IMR-90 (cell line): ENCODE data around the gene ZNF415. TPM values are rescaled to one million over a fixed set of nuclear protein-coding genes. Genes with fewer than 3 reads are reported as not detected.
A peak's percentile ranks its signal among the peaks of the same experiment; 100 is the strongest.

ENCODE experiments used
- ATAC-seq: fragments of 200-7000 bp; cut with Tn5 transposase; 2 replicates; pipeline ENCODE4 v1.9.1; 2020; ENCODE audit warnings: low read depth, mild to moderate bottlenecking, moderate library complexity
- BruUV-seq: library from RNA; stranded (reverse); fragments of 400-500 nt; replicated peaks from 2 replicates; lab custom pipeline; 2021; lab: Mats Ljungman, UMichigan
- CTCF ChIA-PET: fragments of 300-600 bp; formaldehyde crosslinking; extraction: SDS; loops from one replicate; lab custom pipeline; 2021; ENCODE audit warnings: antibody characterized with exemption; lab: Yijun Ruan, JAX
- POLR2A ChIA-PET: fragments of 300-600 bp; sonication (Branson Sonifier 250); formaldehyde crosslinking; loops from one replicate; lab custom pipeline; 2022; ENCODE audit warnings: antibody characterized with exemption; ENCODE audit not compliant: unreplicated experiment; lab: Charles Lee
- DNase-seq: peaks from one replicate; pipeline ENCODE4 v3.0.0; 2013
- H2AFZ ChIP-seq: replicated peaks from 2 replicates; pipeline ENCODE3; 2013; ENCODE audit warnings: low read length, mild to moderate bottlenecking; ENCODE audit not compliant: poor library complexity
- H2AK5ac ChIP-seq: 2 replicates; pipeline ENCODE4 v1.6.1; 2013; ENCODE audit warnings: low read depth, low read length, inconsistent platforms
- H2AK9ac ChIP-seq: replicated peaks from 2 replicates; pipeline ENCODE3; 2013; ENCODE audit warnings: mild to moderate bottlenecking, low read depth, low read length, moderate library complexity; ENCODE audit not compliant: poor library complexity
- H2BK120ac ChIP-seq: 2 replicates; pipeline ENCODE4 v1.6.1; 2013; ENCODE audit warnings: low read depth, low read length, inconsistent platforms
- H2BK15ac ChIP-seq: 3 replicates; pipeline ENCODE4 v1.6.1; 2013; ENCODE audit warnings: low read depth, low read length, inconsistent platforms
- H2BK20ac ChIP-seq: 2 replicates; pipeline ENCODE4 v1.6.1; 2013; ENCODE audit warnings: low read depth, mild to moderate bottlenecking, inconsistent platforms, low read length, moderate library complexity
- H2BK5ac ChIP-seq: 2 replicates; pipeline ENCODE4 v1.6.1; 2013; ENCODE audit warnings: mild to moderate bottlenecking, low read depth, low read length, inconsistent platforms; ENCODE audit not compliant: poor library complexity, severe bottlenecking
- H3K14ac ChIP-seq: replicated peaks from 2 replicates; pipeline ENCODE4 v1.6.1; 2013; ENCODE audit warnings: low read depth, low read length, inconsistent platforms
- H3K18ac ChIP-seq: 2 replicates; pipeline ENCODE4 v1.6.1; 2013; ENCODE audit warnings: low read depth, low read length, control low read depth
- H3K23ac ChIP-seq: 2 replicates; pipeline ENCODE4 v1.6.1; 2013; ENCODE audit warnings: low read depth, low read length, inconsistent platforms
- H3K27ac ChIP-seq: 2 replicates; pipeline ENCODE4 v1.5.1; 2013; ENCODE audit warnings: mild to moderate bottlenecking, control low read depth, low read length; ENCODE audit not compliant: insufficient read depth
- H3K27me3 ChIP-seq: 2 replicates; pipeline ENCODE4 v1.6.1; 2013; ENCODE audit warnings: low read length; ENCODE audit not compliant: control insufficient read depth, insufficient read depth
- H3K36me3 ChIP-seq: 2 replicates; pipeline ENCODE4 v1.6.1; 2013; ENCODE audit warnings: low read length, mixed read lengths; ENCODE audit not compliant: control insufficient read depth, insufficient read depth
- H3K4ac ChIP-seq: 2 replicates; pipeline ENCODE4 v1.6.1; 2013; ENCODE audit warnings: low read depth, low read length, inconsistent platforms
- H3K4me1 ChIP-seq: 2 replicates; pipeline ENCODE4 v1.6.1; 2013; ENCODE audit warnings: low read length, mixed read lengths; ENCODE audit not compliant: control insufficient read depth, insufficient read depth
- H3K4me2 ChIP-seq: 2 replicates; pipeline ENCODE4 v1.6.1; 2013; ENCODE audit warnings: low read depth, mild to moderate bottlenecking, control low read depth, low read length, moderate library complexity
- H3K4me3 ChIP-seq: 2 replicates; pipeline ENCODE4 v1.5.1; 2013; ENCODE audit warnings: low read depth, mild to moderate bottlenecking, control low read depth, low read length, moderate library complexity; ENCODE audit not compliant: insufficient read depth
- H3K56ac ChIP-seq: 2 replicates; pipeline ENCODE4 v1.6.1; 2013; ENCODE audit warnings: low read length, inconsistent platforms; ENCODE audit not compliant: insufficient read depth; ENCODE audit errors: extremely low read depth
- H3K79me1 ChIP-seq, 2 experiments: 2 replicates each; pipeline ENCODE4 v1.6.1; 2013; ENCODE audit warnings: low read length in 2 of 2, inconsistent platforms in 1 of 2, low read depth in 1 of 2
- H3K9ac ChIP-seq: 2 replicates; pipeline ENCODE4 v1.6.1; 2013; ENCODE audit warnings: low read depth, low read length, control low read depth
- H3K9me1 ChIP-seq: 2 replicates; pipeline ENCODE4 v1.6.1; 2013; ENCODE audit warnings: low read length, inconsistent platforms; ENCODE audit not compliant: insufficient read depth
- H3K9me3 ChIP-seq: 2 replicates; pipeline ENCODE4 v1.6.1; 2013; ENCODE audit warnings: low read length; ENCODE audit not compliant: control insufficient read depth, insufficient read depth
- H4K20me1 ChIP-seq: 2 replicates; pipeline ENCODE4 v1.6.1; 2013; ENCODE audit warnings: low read length, inconsistent platforms; ENCODE audit not compliant: insufficient read depth
- H4K5ac ChIP-seq: 2 replicates; pipeline ENCODE4 v1.6.1; 2013; ENCODE audit warnings: mild to moderate bottlenecking, low read depth, low read length, control low read depth
- H4K8ac ChIP-seq, 2 experiments: 2 replicates each; pipeline ENCODE4 v1.6.1; 2013; ENCODE audit warnings: low read depth in 2 of 2, low read length in 2 of 2, control low read depth in 1 of 2, inconsistent platforms in 1 of 2
- H4K91ac ChIP-seq: 2 replicates; pipeline ENCODE4 v1.6.1; 2013; ENCODE audit warnings: low read depth, low read length, inconsistent platforms; ENCODE audit not compliant: insufficient read depth
- CEBPB ChIP-seq: IDR thresholded peaks from 2 replicates; pipeline ENCODE4 v1.6.1; 2012; ENCODE audit warnings: low read depth, low read length, improper control_type of control experiment
- RCOR1 ChIP-seq: IDR thresholded peaks from 2 replicates; pipeline ENCODE4 v1.6.1; 2012; ENCODE audit warnings: mild to moderate bottlenecking, low read length, improper control_type of control experiment; ENCODE audit not compliant: insufficient replicate concordance
- WGBS, 2 experiments: methylation state at CpG; one replicate each; pipeline versions ENCODE4 v1.1.5 to v1.1.7; 2013; ENCODE audit warnings: missing lambda C conversion rate in 2 of 2; ENCODE audit not compliant: insufficient read length in 1 of 2; ENCODE audit errors: extremely low coverage in 2 of 2; 5-methylcytosine and 5-hydroxymethylcytosine counted together
- dilution Hi-C: fragments of 300-500 bp; cut with HindIII; formaldehyde crosslinking; loops from one replicate; pipeline ENCODE4 v1.14.3; 2018; ENCODE audit warnings: low sequenced_read_pairs; ENCODE audit not compliant: unreplicated experiment
- in situ Hi-C: fragments of 300-500 bp; cut with MboI; formaldehyde crosslinking; loops from 3 replicates; pipeline ENCODE4 v1.14.3; 2019; ENCODE audit warnings: low sequenced_read_pairs, inconsistent platforms, mixed read lengths
- intact Hi-C: fragments of 100-400 bp; cut with micrococcal nuclease; formaldehyde crosslinking; loops from 2 replicates; pipeline ENCODE4 v1.10.0; 2022
- polyA plus RNA-seq, 3 experiments: library from polyadenylated mRNA; depleted of rRNA; stranded (reverse); fragments of >200 nt; gene quantifications; 2 replicates each; pipeline ENCODE4 v1.2.3, GENCODE V29; 2012; ENCODE audit warnings: low replicate concordance in 1 of 3
- total RNA-seq: library from RNA; depleted of rRNA; stranded (reverse); fragments of >200 nt; gene quantifications from 2 replicates; pipeline ENCODE4 v1.2.3, GENCODE V29; 2012

The ZNF415 gene
- total and polyA plus RNA-seq, 2 of the 4 experiments (the other 2 are of a cell fraction), result 4.2 to 7.7 TPM

DNA sequence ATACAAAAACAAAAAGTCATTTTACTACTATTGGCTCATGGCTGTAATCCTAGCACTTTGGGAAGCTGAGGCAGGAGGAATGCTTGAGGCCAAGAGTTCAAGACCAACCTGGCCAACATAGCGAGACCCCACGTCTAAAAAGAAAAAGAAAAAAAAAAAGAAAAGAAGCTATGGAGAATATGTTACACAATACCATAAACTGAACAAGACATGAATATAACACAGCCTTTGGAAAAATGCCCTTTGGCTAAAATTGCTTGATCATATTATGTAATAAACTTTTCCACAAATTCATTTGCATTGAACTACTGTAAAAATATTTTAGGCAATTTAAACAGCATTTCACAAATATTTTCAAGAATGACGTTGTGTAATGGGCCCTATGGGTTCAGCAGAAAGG is 3.7 kb upstream of the ZNF415 start:
- H3K4me1 ChIP-seq, result peaks cover 3% of the 10 kb centered on the region; the same call in 1 of the 2 replicates
- H4K20me1 ChIP-seq, result no peaks in the 10 kb centered on the region
- no peak overlapping the region for H3K4ac ChIP-seq
- H3K56ac ChIP-seq, result no peak overlapping the region
- peaks cover 3 to 9% of the 10 kb centered on the region in 2 experiments; a peak in 2 of 4 replicates for H3K79me1 ChIP-seq
- no peak overlapping the region for H3K4me3 ChIP-seq
- in situ Hi-C loops, result no loop called here
- H2AK9ac ChIP-seq, result no peak overlapping the region
- dilution Hi-C loops, result no loop called here
- H3K9me3 ChIP-seq, result peaks cover 20% of the 10 kb centered on the region
- no peaks in the 10 kb centered on the region for H3K9me1 ChIP-seq
- no peak overlapping the region for H2AFZ ChIP-seq
- no TSS peak for BruUV-seq
- no peak overlapping the region for H4K91ac ChIP-seq
- H3K23ac ChIP-seq, result no peak overlapping the region
- no peak overlapping the region for H4K5ac ChIP-seq
- ChIA-PET POLR2A (no interaction called here), CTCF (no interaction called here)
- no peak overlapping the region for H4K8ac ChIP-seq
- H2BK15ac ChIP-seq, result no peak overlapping the region
- TF ChIP-seq RCOR1, result no peak
- TF ChIP-seq CEBPB, result 0 out of 2 replicates have a peak, but pooled peaks have one; percentile 12
- H2AK5ac ChIP-seq, result no peak overlapping the region
- intact Hi-C loops, result no loop called here
- no peak overlapping the region for H2BK5ac ChIP-seq
- no peak overlapping the region for H2BK20ac ChIP-seq
- no CpG with 5 or more reads among the region's 3 CpGs for WGBS, 2 experiments
- H3K4me2 ChIP-seq, result no peak overlapping the region
- H3K36me3 ChIP-seq, result peaks cover 5% of the 10 kb centered on the region
- DNase-seq (no peak), ATAC-seq (no peak)
- no peak overlapping the region for H3K18ac ChIP-seq
- H2BK120ac ChIP-seq, result no peak overlapping the region
- no peak overlapping the region for H3K14ac ChIP-seq
- H3K27ac ChIP-seq, result no peak overlapping the region
- no peaks in the 10 kb centered on the region for H3K27me3 ChIP-seq
- no peak overlapping the region for H3K9ac ChIP-seq
